Activated T-helper 1 cell treated with anti-CD3 and anti-CD28 coated beads, Interleukin-12 subunit alpha, Interleukin-12 subunit beta, Interleukin-2, Interleukin-4 antibody, amounts not matched to agents 30 ng/mL and 10 ng/mL and 1 ng/mL, durations not matched to agents 14 hours and 24 hours and 36 hours (primary cell): ENCODE measurements around the gene NKD2. TPM values are rescaled to one million over a fixed set of nuclear protein-coding genes. Genes with fewer than 3 reads are reported as not detected.

Experiments used
- total RNA-seq: library from RNA; stranded (reverse); gene quantifications from 2 replicates; pipeline ENCODE4 v1.2.3, GENCODE V29; 2022

The NKD2 gene
- total RNA-seq, 1 donor from 2014 or later, result 2.9 TPM

Other genes with a start within 250 kb of the NKD2 start
- not detected in 2 replicates for gene ZDHHC11B, start 224.1 kb upstream of the NKD2 start, total RNA-seq
- 14.4 and 17.2 TPM in 2 replicates for gene ZDHHC11, start 157.8 kb upstream of the NKD2 start, total RNA-seq
- 77.8 and 81.6 TPM in 2 replicates for gene BRD9, start 116.0 kb upstream of the NKD2 start, total RNA-seq
- 37.2 and 38.4 TPM in 2 replicates for gene TRIP13, start 115.9 kb upstream of the NKD2 start, total RNA-seq
- gene SLC12A7, start 103.3 kb downstream of the NKD2 start, total RNA-seq, result 24.4 and 26.6 TPM in 2 replicates
- gene SLC6A19, start 192.8 kb downstream of the NKD2 start, total RNA-seq, result not detected in 2 replicates
- not detected in 2 replicates for gene SLC6A18, start 216.6 kb downstream of the NKD2 start, total RNA-seq